Measurements from ENCODE around the gene PDZK1.
"Not testable (repeated sequence)": the region's sequence is repeated elsewhere in the genome, so short reads cannot be mapped to it uniquely, and the experiment has no call there.

PDZK1 gene

GRCh38 chr1:145656245-145656943 lies 50.8 kb downstream of the PDZK1 start:
- DNase-seq (ENCODE audit: low read depth in 2 of 2) = not testable (repeated sequence)

GRCh38 chr1:145643990-145644389 lies 63.2 kb downstream of the PDZK1 start:
- not testable (repeated sequence) for DNase-seq (ENCODE audit: low read depth in 2 of 2)

- not testable (repeated sequence) for DNase-seq (ENCODE audit: low read depth in 2 of 2)
Measured at GRCh38 chr1:145641886-145642285, 65.3 kb downstream of the PDZK1 start.

- not testable (repeated sequence) for DNase-seq (ENCODE audit: low read depth in 2 of 2)
Measured at GRCh38 chr1:145636237-145636636, 70.9 kb downstream of the PDZK1 start.

GRCh38 chr1:145622177-145622576 lies 85.0 kb downstream of the PDZK1 start:
- not testable (repeated sequence) for DNase-seq (ENCODE audit: low read depth in 2 of 2)
